Right atrium auricular region (tissue), 2 donors: Measurements from ENCODE around the gene RNF166. TPM values are rescaled to one million over a fixed set of nuclear protein-coding genes. Genes with fewer than 3 reads are reported as not detected.
A peak's percentile ranks its signal among the peaks of the same experiment; 100 is the strongest.

Source experiments
- DNase-seq: peaks from one replicate; pipeline ENCODE4 v3.0.0-alpha.2; 2019; ENCODE audit warnings: low spot score
- H3K27ac ChIP-seq, 2 donors: fragments of 200-600 bp; sonication (generic); 1 replicate in 1 of 2; 2 replicates in 1 of 2; pipeline ENCODE4 v1.5.1; 2016 to 2019
- H3K27me3 ChIP-seq, 2 donors: fragments of 200-600 bp; sonication (generic); one replicate each; pipeline versions ENCODE4 v1.5.1 to v1.6.0; 2017 to 2019
- H3K36me3 ChIP-seq: fragments of 200-600 bp; sonication (generic); one replicate; pipeline ENCODE4 v1.5.1; 2016
- H3K4me1 ChIP-seq, 2 donors: fragments of 200-600 bp; sonication (generic); one replicate each; pipeline versions ENCODE4 v1.5.1 to v1.6.0; 2017 to 2019
- H3K4me3 ChIP-seq, 2 donors: fragments of 200-600 bp; sonication (generic); 1 replicate in 1 of 2; 2 replicates in 1 of 2; pipeline ENCODE4 v1.5.1; 2017 to 2019; ENCODE audit warnings: mild to moderate bottlenecking in 1 of 2, moderate library complexity in 1 of 2
- H3K9me3 ChIP-seq, 2 donors: fragments of 200-600 bp; sonication (generic); one replicate each; pipeline ENCODE4 v1.5.1; 2019
- CTCF ChIP-seq, 2 donors: fragments of 200-600 bp; sonication (generic); IDR thresholded peaks; one replicate each; pipeline ENCODE4 v1.5.1; 2019; ENCODE audit warnings: antibody characterized with exemption in 2 of 2
- total RNA-seq, 2 donors: library from RNA; depleted of rRNA; stranded (reverse); fragments of >200 nt; gene quantifications; one replicate each; pipeline ENCODE4 v1.1.0, GENCODE V29; 2016

The RNF166 gene
- total RNA-seq, 2 donors from 2014 or later: 16.9 to 19.4 TPM

- H3K36me3 ChIP-seq: peaks cover 35% of the 10 kb centered on the region
- no peak for TF ChIP-seq CTCF (IDR thresholded peaks at IDR 0.05)
- H3K27ac ChIP-seq: no peak overlapping the region
- no peaks in the 10 kb centered on the region for H3K9me3 ChIP-seq
- no peaks in the 10 kb centered on the region for H3K27me3 ChIP-seq
- no peak for DNase-seq
- H3K4me3 ChIP-seq: no peak overlapping the region
- H3K4me1 ChIP-seq: peaks cover 0 to 9% of the 10 kb centered on the region in 2 donors
Observed at GRCh38 chr16:88711750-88712340, 5.6 kb upstream of the RNF166 start.

GRCh38 chr16:88710556-88710955 lies 4.3 kb upstream of the RNF166 start:
- Histone ChIP-seq H3K27me3 (no peaks in the 10 kb centered on the region), H3K27ac (no peak overlapping the region), H3K36me3 (peaks cover 22% of the 10 kb centered on the region), H3K4me1 (peaks cover 0 to 15% of the 10 kb centered on the region in 2 donors), H3K9me3 (no peaks in the 10 kb centered on the region), H3K4me3 (no peak overlapping the region)
- no peak for TF ChIP-seq CTCF (IDR thresholded peaks at IDR 0.05)
- no peak for DNase-seq

GRCh38 chr16:88706965-88707826 lies 988 bp upstream of the RNF166 start:
- no peak for TF ChIP-seq CTCF (IDR thresholded peaks at IDR 0.05)
- no peaks in the 10 kb centered on the region for H3K9me3 ChIP-seq
- peak overlapping the region; percentile 92 to 99 for H3K4me3 ChIP-seq
- no peaks in the 10 kb centered on the region for H3K36me3 ChIP-seq
- H3K27me3 ChIP-seq: no peaks in the 10 kb centered on the region
- DNase-seq: no peak
- peak overlapping the region; percentile 79 to 80 for H3K27ac ChIP-seq
- H3K4me1 ChIP-seq: peaks cover 0 to 47% of the 10 kb centered on the region in 2 donors

- DNase-seq: no peak
- peak overlapping the region; percentile 79 to 80 for H3K27ac ChIP-seq
- peaks cover 0 to 61% of the 10 kb centered on the region in 2 donors for H3K4me1 ChIP-seq
- TF ChIP-seq CTCF (IDR thresholded peaks at IDR 0.05): no peak
- H3K27me3 ChIP-seq: no peaks in the 10 kb centered on the region
- peak overlapping the region; percentile 92 to 99 for H3K4me3 ChIP-seq
- no peaks in the 10 kb centered on the region for H3K9me3 ChIP-seq
- no peaks in the 10 kb centered on the region for H3K36me3 ChIP-seq
Observed at GRCh38 chr16:88705801-88706228, 393 bp downstream of the RNF166 start.

- H3K27me3 ChIP-seq: no peaks in the 10 kb centered on the region
- H3K9me3 ChIP-seq: no peaks in the 10 kb centered on the region
- H3K4me1 ChIP-seq: peaks cover 0 to 67% of the 10 kb centered on the region in 2 donors
- no peak for TF ChIP-seq CTCF (IDR thresholded peaks at IDR 0.05)
- peak overlapping the region; percentile 92 to 99 for H3K4me3 ChIP-seq
- DNase-seq: no peak
- peak overlapping the region; percentile 79 to 80 for H3K27ac ChIP-seq
- H3K36me3 ChIP-seq: peaks cover 1% of the 10 kb centered on the region
Observed at GRCh38 chr16:88705076-88705684, 1.0 kb downstream of the RNF166 start.
